Prostate gland (tissue), 2 donors: ENCODE data around the gene CUX1. TPM values are rescaled to one million over a fixed set of nuclear protein-coding genes. Genes with fewer than 3 reads are reported as not detected.

Experiments
- DNase-seq: peaks from one replicate; pipeline ENCODE4 v3.0.0-alpha.2; 2019; ENCODE audit warnings: low spot score
- H3K27ac ChIP-seq, 2 donors: fragments of 200-600 bp; sonication (generic); 2 replicates each; pipeline ENCODE4 v1.5.1; 2017 to 2019
- H3K27me3 ChIP-seq: fragments of 200-600 bp; sonication (generic); replicated peaks from 2 replicates; pipeline ENCODE4 v1.5.1; 2019; ENCODE audit not compliant: insufficient read depth
- H3K36me3 ChIP-seq, 2 donors: fragments of 200-600 bp; sonication (generic); 1 replicate in 1 of 2; 2 replicates in 1 of 2; pipeline versions ENCODE4 v1.5.1 to v1.8.1; 2017 to 2019
- H3K4me1 ChIP-seq: fragments of 200-600 bp; sonication (generic); replicated peaks from 2 replicates; pipeline ENCODE4 v1.5.1; 2019
- H3K4me3 ChIP-seq, 2 donors: fragments of 200-600 bp; sonication (generic); 2 replicates each; pipeline ENCODE4 v1.5.1; 2017 to 2019
- H3K9me3 ChIP-seq: fragments of 200-600 bp; sonication (generic); 2 replicates; pipeline ENCODE4 v1.5.1; 2017
- CTCF ChIP-seq, 4 experiments: fragments of 200-600 bp in 2 of 4; fragments of 450-650 bp in 2 of 4; sonication (generic) in 2 of 4; IDR thresholded peaks; 1 replicate in 3 of 4; 2 replicates in 1 of 4; pipeline ENCODE4 v1.5.1; 2016 to 2019; ENCODE audit warnings: antibody characterized with exemption in 4 of 4, mild to moderate bottlenecking in 2 of 4, moderate library complexity in 2 of 4
- POLR2A ChIP-seq: fragments of 450-650 bp; IDR thresholded peaks from one replicate; pipeline ENCODE4 v1.6.1; 2016; ENCODE audit warnings: antibody characterized with exemption, mild to moderate bottlenecking
- POLR2AphosphoS5 ChIP-seq: sonication (generic); formaldehyde crosslinking; IDR thresholded peaks from one replicate; pipeline ENCODE4 v1.6.1; 2017; ENCODE audit warnings: antibody characterized with exemption
- WGBS: methylation state at CpG from one replicate; pipeline ENCODE4 v1.1.5; 2018; 5-methylcytosine and 5-hydroxymethylcytosine counted together
- intact Hi-C: fragments of 100-400 bp; cut with DNase I; formaldehyde crosslinking; loops from one replicate; pipeline ENCODE4 v1.14.2; 2022
- total RNA-seq, 2 donors: library from RNA; depleted of rRNA; stranded (reverse); fragments of >200 nt; gene quantifications; one replicate each; pipeline ENCODE4 v1.1.0, GENCODE V29; 2016

CUX1 gene
- total RNA-seq, 2 donors from 2014 or later = 96.3 to 99.2 TPM

- Histone ChIP-seq H3K4me1 (no peaks in the 10 kb centered on the region), H3K4me3 (no peak overlapping the region), H3K27me3 (no peaks in the 10 kb centered on the region), H3K9me3 (no peaks in the 10 kb centered on the region), H3K36me3 (no peaks in the 10 kb centered on the region), H3K27ac (no peak overlapping the region)
- WGBS = 83% methylated on average over 6 of the region's 6 CpGs
- no peak for DNase-seq
- intact Hi-C loops = no loop called here
- TF ChIP-seq POLR2A = no peak
- TF ChIP-seq CTCF (IDR thresholded peaks at IDR 0.05) = no peak
- TF ChIP-seq POLR2AphosphoS5 = no peak
Measured at GRCh38 chr7:101974393-101974792, 157.0 kb downstream of the CUX1 start.

GRCh38 chr7:101975046-101975445 is 157.6 kb downstream of the CUX1 start:
- Histone ChIP-seq H3K4me3 (no peak overlapping the region), H3K4me1 (no peaks in the 10 kb centered on the region), H3K27ac (no peak overlapping the region), H3K27me3 (no peaks in the 10 kb centered on the region), H3K36me3 (no peaks in the 10 kb centered on the region), H3K9me3 (no peaks in the 10 kb centered on the region)
- WGBS = 93% methylated on average over 7 of the region's 7 CpGs
- TF ChIP-seq POLR2AphosphoS5 = no peak
- no peak for TF ChIP-seq POLR2A
- no peak for TF ChIP-seq CTCF (IDR thresholded peaks at IDR 0.05)
- no peak for DNase-seq
- intact Hi-C loops = no loop called here

- H3K27ac ChIP-seq = no peak overlapping the region
- H3K36me3 ChIP-seq = no peaks in the 10 kb centered on the region
- no peaks in the 10 kb centered on the region for H3K4me1 ChIP-seq
- H3K9me3 ChIP-seq = no peaks in the 10 kb centered on the region
- 85% methylated on average over 5 of the region's 5 CpGs for WGBS
- no peak overlapping the region for H3K4me3 ChIP-seq
- no peak for DNase-seq
- H3K27me3 ChIP-seq = no peaks in the 10 kb centered on the region
- intact Hi-C loops = no loop called here
- no peak for TF ChIP-seq CTCF (IDR thresholded peaks at IDR 0.05)
- TF ChIP-seq POLR2A = no peak
- TF ChIP-seq POLR2AphosphoS5 = no peak
Measured at GRCh38 chr7:101976411-101976810, 159.0 kb downstream of the CUX1 start.

- no peaks in the 10 kb centered on the region for H3K27me3 ChIP-seq
- H3K4me1 ChIP-seq = no peaks in the 10 kb centered on the region
- no peaks in the 10 kb centered on the region for H3K36me3 ChIP-seq
- WGBS = 96% methylated on average over 4 of the region's 4 CpGs
- no peaks in the 10 kb centered on the region for H3K9me3 ChIP-seq
- intact Hi-C loops = no loop called here
- DNase-seq = no peak
- no peak overlapping the region for H3K27ac ChIP-seq
- no peak overlapping the region for H3K4me3 ChIP-seq
- no peak for TF ChIP-seq POLR2A
- TF ChIP-seq CTCF (IDR thresholded peaks at IDR 0.05) = no peak
- TF ChIP-seq POLR2AphosphoS5 = no peak
Measured at GRCh38 chr7:101977249-101977648, 159.8 kb downstream of the CUX1 start.

- WGBS = 91% methylated on average over 10 of the region's 10 CpGs
- H3K36me3 ChIP-seq = no peaks in the 10 kb centered on the region
- no peak for DNase-seq
- no peak overlapping the region for H3K4me3 ChIP-seq
- H3K27me3 ChIP-seq = no peaks in the 10 kb centered on the region
- H3K9me3 ChIP-seq = no peaks in the 10 kb centered on the region
- TF ChIP-seq CTCF (IDR thresholded peaks at IDR 0.05) = no peak
- no peak for TF ChIP-seq POLR2A
- no peak for TF ChIP-seq POLR2AphosphoS5
- intact Hi-C loops = no loop called here
- H3K4me1 ChIP-seq = no peaks in the 10 kb centered on the region
- H3K27ac ChIP-seq = no peak overlapping the region
Measured at GRCh38 chr7:101978683-101979082, 161.3 kb downstream of the CUX1 start.
